RWPE1 (cell line): ENCODE results near the gene VPS37D.

ENCODE experiments used
- CTCF ChIA-PET: fragments of 350-600 bp; sonication (Branson Sonifier 250); formaldehyde crosslinking; extraction: SDS; loops from one replicate; lab custom pipeline; 2021; lab: Yijun Ruan, JAX
- POLR2A ChIA-PET: fragments of 400-600 bp; formaldehyde crosslinking; extraction: SDS; loops from one replicate; lab custom pipeline; 2020; ENCODE audit warnings: antibody characterized with exemption; ENCODE audit not compliant: low non-redundant PET; lab: Yijun Ruan, JAX
- DNase-seq: peaks from one replicate; pipeline ENCODE4 v3.0.0; 2012; ENCODE audit warnings: low spot score
- H3K27ac ChIP-seq: fragments of 450-650 bp; 2 replicates; pipeline ENCODE4 v1.5.1; 2017
- CTCF ChIP-seq: fragments of 450-650 bp; conservative IDR thresholded peaks from 2 replicates; pipeline ENCODE4 v1.5.1; 2017; ENCODE audit warnings: low read depth, mild to moderate bottlenecking

The VPS37D gene

GRCh38 chr7:73683056-73683787, 15.6 kb downstream of the VPS37D start, which contains the start of the genes BUD23 and DNAJC30:
Gene BUD23, plus strand, starts transcription at chr7:73683597. Its CDS starts 29 bp downstream, at chr7:73683626.
Gene DNAJC30, minus strand, starts transcription at chr7:73683453. Its CDS starts 30 bp downstream, at chr7:73683423.
- CTCF ChIA-PET, result interaction anchor here (0.5 kb wide), 1 partner anchor 21 kb away, joined by 6 read pairs; no protein-coding TSS in a partner anchor
- POLR2A ChIA-PET, result no interaction called here
- peak; percentile 98 for DNase-seq
- peak within 1 kb of the TSS; percentile 75 for H3K27ac ChIP-seq
- TF ChIP-seq CTCF, result no peak

- DNase-seq, result no peak
- H3K27ac ChIP-seq, result peak overlapping the region; percentile 75
- ChIA-PET CTCF (interaction anchor here (0.6 kb wide), 1 partner anchor 57 kb away, joined by 3 read pairs; no protein-coding TSS in a partner anchor), POLR2A (interaction anchor here (0.7 kb wide), 1 partner anchor 26 kb away, joined by 11 read pairs; no protein-coding TSS in a partner anchor)
- no peak for TF ChIP-seq CTCF
Measured at GRCh38 chr7:73683788-73684693, 16.4 kb downstream of the VPS37D start.

DNA sequence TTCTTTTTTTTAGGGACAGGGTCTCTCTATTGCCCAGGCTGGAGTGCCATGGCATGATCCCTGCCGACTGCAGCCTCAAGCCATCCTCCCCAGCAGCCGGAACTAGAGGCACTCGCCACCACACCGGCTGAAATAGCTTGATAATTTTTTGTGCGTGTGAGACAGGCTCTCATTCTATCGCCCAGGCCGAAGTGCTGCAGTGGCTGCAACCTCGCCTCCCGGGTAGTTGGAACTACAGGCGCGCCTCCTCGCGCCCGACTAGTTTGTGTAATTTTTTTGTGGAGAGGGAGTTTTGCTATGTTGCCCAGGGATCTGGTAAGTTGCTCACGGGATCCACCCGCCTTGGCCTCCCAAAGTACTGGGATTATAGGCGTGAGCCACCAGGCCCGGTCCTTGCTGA, 17.7 kb downstream of the VPS37D start:
- no peak for DNase-seq
- H3K27ac ChIP-seq, result peak overlapping the region; percentile 14; the same call in 1 of the 2 replicates
- CTCF ChIA-PET, result no interaction called here
- POLR2A ChIA-PET, result no interaction called here
- no peak for TF ChIP-seq CTCF

- no peak overlapping the region for H3K27ac ChIP-seq
- POLR2A ChIA-PET, result no interaction called here
- DNase-seq, result no peak
- CTCF ChIA-PET, result interaction anchor here (1.0 kb wide), 1 partner anchor 12 kb away, joined by 3 read pairs; no protein-coding TSS in a partner anchor
- TF ChIP-seq CTCF, result no peak
Measured at GRCh38 chr7:73688288-73688687, 20.7 kb downstream of the VPS37D start.

DNA sequence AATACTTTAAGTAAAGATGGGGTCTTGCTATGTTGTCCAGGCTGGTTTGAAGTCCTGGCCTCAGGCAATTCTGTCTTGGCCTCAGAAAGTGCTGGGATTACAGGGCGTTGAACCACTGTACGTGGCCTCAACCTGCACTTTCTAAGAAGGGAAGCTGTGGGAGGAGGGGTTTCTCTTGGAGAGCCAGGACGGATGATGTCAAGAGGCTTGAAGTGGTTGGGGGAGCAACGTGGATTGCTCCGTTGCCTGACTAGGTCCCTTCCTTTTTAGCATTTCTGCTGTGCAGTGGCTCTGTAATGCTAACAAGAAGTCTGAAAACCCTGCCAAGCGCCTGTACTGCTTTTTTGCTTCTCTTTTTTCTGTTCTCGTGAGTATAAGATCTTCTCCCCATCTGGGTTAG, 23.0 kb downstream of the VPS37D start:
- TF ChIP-seq CTCF, result no peak
- no peak overlapping the region for H3K27ac ChIP-seq
- no peak for DNase-seq
- ChIA-PET CTCF (no interaction called here), POLR2A (interaction anchor here (0.5 kb wide), 1 partner anchor 54 kb away, joined by 4 read pairs; no protein-coding TSS in a partner anchor)

DNA sequence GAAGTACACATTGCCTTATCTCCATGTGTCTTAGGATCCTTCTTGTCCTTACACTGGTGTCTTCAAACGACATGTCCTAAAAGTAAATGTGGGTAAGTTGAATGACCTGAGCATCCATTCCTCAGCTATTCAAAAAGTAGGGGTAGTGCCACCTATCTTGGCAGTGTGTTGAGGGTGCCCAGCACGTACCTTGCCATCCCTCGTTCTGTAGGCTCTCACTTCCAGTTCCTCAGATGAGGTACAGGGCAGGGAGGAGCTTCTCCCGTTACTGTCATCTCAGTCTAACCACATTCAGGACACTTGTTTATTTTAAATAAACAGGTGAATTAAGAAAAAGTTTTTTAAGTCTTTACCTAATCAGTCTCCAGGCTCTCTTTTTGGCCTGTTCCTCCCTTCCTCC, 28.7 kb downstream of the VPS37D start:
- POLR2A ChIA-PET, result interaction anchor here (0.6 kb wide), 1 partner anchor 16 kb away, joined by 3 read pairs; no protein-coding TSS in a partner anchor
- CTCF ChIA-PET, result interaction anchor here (0.9 kb wide), 1 partner anchor 89 kb away, joined by 3 read pairs; no protein-coding TSS in a partner anchor
- no peak for TF ChIP-seq CTCF
- H3K27ac ChIP-seq, result 0 out of 2 replicates have a peak overlapping the region, but pooled peaks have one; percentile 90
- DNase-seq, result no peak
